ENCODE results near the gene TRIM27. TPM values are rescaled to one million over a fixed set of nuclear protein-coding genes. Genes with fewer than 3 reads are reported as not detected.
"Not testable (repeated sequence)": the region's sequence is repeated elsewhere in the genome, so short reads cannot be mapped to it uniquely, and the experiment has no call there.

Gene TRIM27
- total and polyA plus RNA-seq, 2 donors (not counting 1 experiment from before 2014, with no cell fraction given), result 42.7 to 43.8 TPM

DNA sequence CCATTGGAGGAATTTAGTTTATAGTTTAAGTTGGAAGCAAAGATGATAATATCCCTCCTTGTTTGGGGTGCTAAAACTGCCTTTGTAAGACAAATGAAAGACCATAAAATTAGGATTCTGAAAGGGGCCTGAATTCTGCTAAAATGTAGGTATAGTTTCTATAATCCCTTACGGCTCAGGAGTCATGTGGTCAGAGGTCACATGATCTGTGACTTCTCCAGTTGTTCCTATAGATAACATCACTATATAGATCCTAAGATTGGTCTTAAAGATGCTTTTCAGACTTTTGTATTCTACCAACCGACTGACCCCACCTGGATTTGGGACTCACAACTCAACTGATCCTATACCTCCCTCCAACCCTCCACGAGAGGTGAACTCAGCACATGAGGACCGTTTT lies 44.7 kb upstream of the TRIM27 start:
- no peak for TF ChIP-seq EZH2 (IDR thresholded peaks at IDR 0.05; ENCODE audit: low read length, missing control alignments)
- TF ChIP-seq, protein P1, sequence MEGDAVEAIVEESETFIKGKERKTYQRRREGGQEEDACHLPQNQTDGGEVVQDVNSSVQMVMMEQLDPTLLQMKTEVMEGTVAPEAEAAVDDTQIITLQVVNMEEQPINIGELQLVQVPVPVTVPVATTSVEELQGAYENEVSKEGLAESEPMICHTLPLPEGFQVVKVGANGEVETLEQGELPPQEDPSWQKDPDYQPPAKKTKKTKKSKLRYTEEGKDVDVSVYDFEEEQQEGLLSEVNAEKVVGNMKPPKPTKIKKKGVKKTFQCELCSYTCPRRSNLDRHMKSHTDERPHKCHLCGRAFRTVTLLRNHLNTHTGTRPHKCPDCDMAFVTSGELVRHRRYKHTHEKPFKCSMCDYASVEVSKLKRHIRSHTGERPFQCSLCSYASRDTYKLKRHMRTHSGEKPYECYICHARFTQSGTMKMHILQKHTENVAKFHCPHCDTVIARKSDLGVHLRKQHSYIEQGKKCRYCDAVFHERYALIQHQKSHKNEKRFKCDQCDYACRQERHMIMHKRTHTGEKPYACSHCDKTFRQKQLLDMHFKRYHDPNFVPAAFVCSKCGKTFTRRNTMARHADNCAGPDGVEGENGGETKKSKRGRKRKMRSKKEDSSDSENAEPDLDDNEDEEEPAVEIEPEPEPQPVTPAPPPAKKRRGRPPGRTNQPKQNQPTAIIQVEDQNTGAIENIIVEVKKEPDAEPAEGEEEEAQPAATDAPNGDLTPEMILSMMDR (conservative IDR thresholded peaks at IDR 0.05 in 1 of 2, IDR thresholded peaks at IDR 0.05 in 1 of 2; ENCODE audit: low read depth in 1 of 2, low read length in 2 of 2), result no peak
- Histone ChIP-seq H3K27me3 (ENCODE audit: control insufficient read depth, insufficient read depth, low read length) (no peaks in the 10 kb centered on the region), H3K4me2 (ENCODE audit: extremely low read depth, insufficient read depth, low read length) (no peak overlapping the region)

DNA sequence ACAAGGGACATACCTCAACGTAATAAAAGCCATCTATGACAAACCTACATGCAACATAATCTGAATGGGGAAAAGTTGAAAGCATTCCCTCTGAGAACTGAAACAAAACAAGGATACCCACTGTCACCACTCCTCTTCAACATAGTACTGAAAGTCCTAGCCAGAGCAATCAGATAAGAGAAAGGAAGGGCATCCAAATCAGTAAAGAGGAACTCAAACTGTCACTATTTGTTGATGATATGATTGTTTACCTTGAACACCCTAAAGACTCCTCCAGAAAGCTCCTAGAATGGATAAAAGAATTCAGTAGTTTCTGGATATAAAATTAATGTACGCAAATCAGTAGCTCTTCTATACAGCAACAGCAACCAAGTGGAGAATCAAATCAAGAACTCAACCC lies 41.9 kb upstream of the TRIM27 start:
- no peaks in the 10 kb centered on the region for H3K79me2 ChIP-seq (ENCODE audit: control insufficient read depth, insufficient read depth, low read length)
- no peaks in the 10 kb centered on the region for H3K4me1 ChIP-seq (ENCODE audit: control insufficient read depth, extremely low read depth, insufficient read depth, low read length)
- no peaks in the 10 kb centered on the region for H4K20me1 ChIP-seq (ENCODE audit: control insufficient read depth, extremely low read depth, insufficient read depth, low read length)
- no peaks in the 10 kb centered on the region for H3K36me3 ChIP-seq (ENCODE audit: control insufficient read depth, insufficient read depth, low read length)
- no peak for DNase-seq (ENCODE audit: low read depth in 2 of 2)
- no peak overlapping the region for H3K9ac ChIP-seq (ENCODE audit: insufficient read depth, low read length)
- no peak overlapping the region for H3K4me2 ChIP-seq (ENCODE audit: extremely low read depth, insufficient read depth, low read length)
- H3K4me3 ChIP-seq (replicated peaks in 1 of 4; ENCODE audit: control extremely low read depth in 1 of 4, insufficient read depth in 1 of 4, low read depth in 3 of 4, low read length in 4 of 4), result no peak overlapping the region
- H2AFZ ChIP-seq (ENCODE audit: low read length), result no peak overlapping the region
- no peaks in the 10 kb centered on the region for H3K9me3 ChIP-seq (ENCODE audit: control insufficient read depth, insufficient read depth, low read depth, low read length)
- no peaks in the 10 kb centered on the region for H3K27me3 ChIP-seq (ENCODE audit: control insufficient read depth, insufficient read depth, low read length)
- no peak overlapping the region for H3K27ac ChIP-seq (ENCODE audit: insufficient read depth, low read length)
- TF ChIP-seq, protein P1 (conservative IDR thresholded peaks at IDR 0.05 in 1 of 2, IDR thresholded peaks at IDR 0.05 in 1 of 2; ENCODE audit: low read depth in 1 of 2, low read length in 2 of 2), result no peak
- no peak for TF ChIP-seq EZH2 (IDR thresholded peaks at IDR 0.05; ENCODE audit: low read length, missing control alignments)

More for the DNA sequence above, 44.7 kb upstream of the TRIM27 start:
- DNase-seq (ENCODE audit: low read depth in 2 of 2), result no peak
- Histone ChIP-seq H3K4me1 (ENCODE audit: control insufficient read depth, extremely low read depth, insufficient read depth, low read length) (no peaks in the 10 kb centered on the region), H2AFZ (ENCODE audit: low read length) (no peak overlapping the region), H3K9me3 (ENCODE audit: control insufficient read depth, insufficient read depth, low read depth, low read length) (no peaks in the 10 kb centered on the region), H3K79me2 (ENCODE audit: control insufficient read depth, insufficient read depth, low read length) (no peaks in the 10 kb centered on the region), H3K27ac (ENCODE audit: insufficient read depth, low read length) (no peak overlapping the region), H3K4me3 (replicated peaks in 1 of 4; ENCODE audit: control extremely low read depth in 1 of 4, insufficient read depth in 1 of 4, low read depth in 3 of 4, low read length in 4 of 4) (no peak overlapping the region), H3K36me3 (ENCODE audit: control insufficient read depth, insufficient read depth, low read length) (no peaks in the 10 kb centered on the region), H4K20me1 (ENCODE audit: control insufficient read depth, extremely low read depth, insufficient read depth, low read length) (no peaks in the 10 kb centered on the region), H3K9ac (ENCODE audit: insufficient read depth, low read length) (no peak overlapping the region)

DNA sequence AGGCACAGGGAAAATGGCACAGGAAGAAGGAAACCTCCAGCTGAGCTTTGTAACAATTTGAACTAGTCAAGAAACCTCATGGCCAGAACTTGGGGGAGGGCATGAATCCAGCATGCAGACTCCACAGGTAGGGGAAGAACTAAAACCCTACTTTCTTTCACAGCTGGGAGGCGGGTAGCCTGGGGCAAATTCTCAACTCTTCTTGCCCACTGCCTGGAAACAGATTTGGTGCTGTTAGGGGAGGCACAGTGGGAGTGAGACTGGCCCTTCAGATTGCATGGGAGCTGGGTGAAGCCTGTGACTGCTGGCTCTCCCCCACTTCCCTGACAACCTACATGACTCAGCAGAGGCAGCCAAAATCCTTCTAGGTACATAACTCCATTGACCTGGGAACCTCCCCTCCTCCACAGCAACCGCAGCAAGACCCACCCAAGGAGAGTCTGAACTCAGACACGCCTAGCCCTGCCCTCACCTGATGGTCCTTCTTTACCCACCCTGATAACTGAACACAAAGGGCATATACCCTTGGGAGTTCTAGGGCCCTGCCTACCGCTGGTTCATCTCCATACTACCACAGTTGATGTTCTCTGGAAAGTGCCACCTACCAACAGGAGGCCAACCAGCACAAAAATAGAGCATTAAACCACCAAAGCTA lies 37.2 kb upstream of the TRIM27 start:
- no peak overlapping the region for H3K27ac ChIP-seq (ENCODE audit: insufficient read depth, low read length)
- H3K4me2 ChIP-seq (ENCODE audit: extremely low read depth, insufficient read depth, low read length), result no peak overlapping the region
- DNase-seq (ENCODE audit: low read depth in 2 of 2), result no peak
- TF ChIP-seq, protein P1 (conservative IDR thresholded peaks at IDR 0.05 in 1 of 2, IDR thresholded peaks at IDR 0.05 in 1 of 2; ENCODE audit: low read depth in 1 of 2, low read length in 2 of 2), result no peak
- TF ChIP-seq EZH2 (IDR thresholded peaks at IDR 0.05; ENCODE audit: low read length, missing control alignments), result no peak
- H3K9me3 ChIP-seq (ENCODE audit: control insufficient read depth, insufficient read depth, low read depth, low read length), result no peaks in the 10 kb centered on the region
- no peaks in the 10 kb centered on the region for H3K36me3 ChIP-seq (ENCODE audit: control insufficient read depth, insufficient read depth, low read length)
- H3K4me1 ChIP-seq (ENCODE audit: control insufficient read depth, extremely low read depth, insufficient read depth, low read length), result no peaks in the 10 kb centered on the region
- no peaks in the 10 kb centered on the region for H3K79me2 ChIP-seq (ENCODE audit: control insufficient read depth, insufficient read depth, low read length)
- no peaks in the 10 kb centered on the region for H4K20me1 ChIP-seq (ENCODE audit: control insufficient read depth, extremely low read depth, insufficient read depth, low read length)
- no peak overlapping the region for H3K4me3 ChIP-seq (replicated peaks in 1 of 4; ENCODE audit: control extremely low read depth in 1 of 4, insufficient read depth in 1 of 4, low read depth in 3 of 4, low read length in 4 of 4)
- no peaks in the 10 kb centered on the region for H3K27me3 ChIP-seq (ENCODE audit: control insufficient read depth, insufficient read depth, low read length)
- no peak overlapping the region for H3K9ac ChIP-seq (ENCODE audit: insufficient read depth, low read length)
- H2AFZ ChIP-seq (ENCODE audit: low read length), result no peak overlapping the region

DNA sequence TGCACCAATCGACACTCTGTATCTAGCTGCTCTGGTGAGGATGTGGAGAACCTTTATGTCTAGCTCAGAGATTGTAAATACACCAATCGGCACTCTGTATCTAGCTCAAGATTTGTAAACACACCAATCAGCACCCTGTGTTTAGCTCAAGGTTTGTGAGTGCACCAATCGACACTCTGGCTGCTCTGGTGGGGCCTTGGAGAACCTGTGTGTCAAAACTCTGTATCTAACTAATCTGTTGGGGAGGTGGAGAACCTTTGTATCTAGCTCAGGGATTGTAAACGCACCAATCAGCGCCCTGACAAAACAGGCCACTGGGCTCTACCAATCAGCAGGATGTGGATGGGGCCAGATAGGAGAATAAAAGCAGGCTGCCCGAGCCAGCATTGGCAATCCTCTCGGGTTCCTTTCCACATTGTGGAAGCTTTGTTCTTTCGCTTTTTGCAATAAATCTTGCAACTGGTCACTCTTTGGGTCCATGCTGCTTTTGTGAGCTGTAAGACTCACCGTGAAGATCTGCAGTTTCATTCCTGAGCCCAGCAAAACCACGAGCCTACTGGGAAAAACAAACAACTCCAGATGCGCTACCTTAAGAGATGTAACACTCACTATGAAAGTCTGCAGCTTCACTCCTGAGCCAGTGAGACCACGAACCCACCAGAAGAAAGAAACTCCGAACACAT lies 34.9 kb upstream of the TRIM27 start:
- not testable (repeated sequence) for H3K27me3 ChIP-seq (ENCODE audit: control insufficient read depth, insufficient read depth, low read length); H3K27ac ChIP-seq (ENCODE audit: insufficient read depth, low read length); H3K9ac ChIP-seq (ENCODE audit: insufficient read depth, low read length); H2AFZ ChIP-seq (ENCODE audit: low read length); H3K4me1 ChIP-seq (ENCODE audit: control insufficient read depth, extremely low read depth, insufficient read depth, low read length); H3K9me3 ChIP-seq (ENCODE audit: control insufficient read depth, insufficient read depth, low read depth, low read length); H4K20me1 ChIP-seq (ENCODE audit: control insufficient read depth, extremely low read depth, insufficient read depth, low read length); DNase-seq (ENCODE audit: low read depth in 2 of 2); H3K4me3 ChIP-seq (replicated peaks in 1 of 4; ENCODE audit: control extremely low read depth in 1 of 4, insufficient read depth in 1 of 4, low read depth in 3 of 4, low read length in 4 of 4); H3K79me2 ChIP-seq (ENCODE audit: control insufficient read depth, insufficient read depth, low read length); H3K4me2 ChIP-seq (ENCODE audit: extremely low read depth, insufficient read depth, low read length); H3K36me3 ChIP-seq (ENCODE audit: control insufficient read depth, insufficient read depth, low read length)
